Stimulated activated memory B cell treated with anti-CD40 and anti-IgM and Interleukin-4, amounts not matched to agents 10 μg/mL and 1 μg/mL and 100 μg/mL, for 72 hours (primary cell): ENCODE data around the gene WWC2.
A peak's percentile ranks its signal among the peaks of the same experiment; 100 is the strongest.

ENCODE experiments used
- ATAC-seq: fragments of 150-1000 bp; cut with Tn5 transposase; 2 replicates; pipeline ENCODE4 v1.10.0; 2021
- H3K27ac Mint-ChIP-seq: one replicate; pipeline ENCODE4 v1.8.0; 2022; ENCODE audit warnings: mild to moderate bottlenecking, mixed read lengths
- H3K27me3 Mint-ChIP-seq: one replicate; pipeline ENCODE4 v1.8.0; 2022; ENCODE audit warnings: mixed read lengths
- H3K36me3 Mint-ChIP-seq: one replicate; pipeline ENCODE4 v1.8.0; 2022; ENCODE audit warnings: mixed read lengths
- H3K4me1 Mint-ChIP-seq: one replicate; pipeline ENCODE4 v1.8.0; 2022; ENCODE audit warnings: mixed read lengths
- H3K4me3 Mint-ChIP-seq: one replicate; pipeline ENCODE4 v1.8.0; 2022; ENCODE audit warnings: mild to moderate bottlenecking, moderate library complexity, mixed read lengths
- H3K9me3 Mint-ChIP-seq: one replicate; pipeline ENCODE4 v1.8.0; 2022; ENCODE audit warnings: mixed read lengths

The WWC2 gene

GRCh38 chr4:183220236-183220635 is 121.2 kb downstream of the WWC2 start:
- no peaks in the 10 kb centered on the region for H3K27me3 Mint-ChIP-seq
- H3K4me3 Mint-ChIP-seq, result no peak overlapping the region
- no peaks in the 10 kb centered on the region for H3K4me1 Mint-ChIP-seq
- H3K9me3 Mint-ChIP-seq, result no peaks in the 10 kb centered on the region
- no peak overlapping the region for H3K27ac Mint-ChIP-seq
- no peak for ATAC-seq
- H3K36me3 Mint-ChIP-seq, result no peaks in the 10 kb centered on the region

DNA sequence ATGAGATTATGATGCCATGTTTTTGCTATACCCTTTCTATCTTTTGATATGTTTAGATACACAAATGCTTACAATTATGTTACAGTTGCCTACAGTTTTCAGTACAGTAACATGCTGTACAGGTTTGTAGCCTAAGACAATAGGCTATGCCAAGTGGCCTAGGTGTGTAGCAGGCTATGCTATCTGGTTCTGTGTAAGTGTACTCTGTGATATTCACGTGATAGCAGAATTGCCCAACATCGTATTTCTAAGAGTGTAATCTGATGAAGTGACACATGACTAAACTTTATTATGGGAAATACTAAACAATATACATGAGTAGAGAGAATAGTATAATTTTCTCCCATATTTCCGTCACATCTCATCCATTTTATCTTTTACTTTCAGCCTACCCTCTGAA is 124.0 kb downstream of the WWC2 start:
- Mint-ChIP-seq H3K4me3 (no peak overlapping the region), H3K27me3 (peaks cover 13% of the 10 kb centered on the region), H3K36me3 (no peaks in the 10 kb centered on the region), H3K9me3 (no peaks in the 10 kb centered on the region), H3K4me1 (no peaks in the 10 kb centered on the region), H3K27ac (no peak overlapping the region)
- ATAC-seq, result no peak

- H3K27ac Mint-ChIP-seq, result no peak overlapping the region
- H3K36me3 Mint-ChIP-seq, result no peaks in the 10 kb centered on the region
- H3K9me3 Mint-ChIP-seq, result no peaks in the 10 kb centered on the region
- ATAC-seq, result no peak
- no peaks in the 10 kb centered on the region for H3K4me1 Mint-ChIP-seq
- H3K4me3 Mint-ChIP-seq, result no peak overlapping the region
- H3K27me3 Mint-ChIP-seq, result peaks cover 16% of the 10 kb centered on the region
Observed at GRCh38 chr4:183229397-183229796, 130.3 kb downstream of the WWC2 start.

DNA sequence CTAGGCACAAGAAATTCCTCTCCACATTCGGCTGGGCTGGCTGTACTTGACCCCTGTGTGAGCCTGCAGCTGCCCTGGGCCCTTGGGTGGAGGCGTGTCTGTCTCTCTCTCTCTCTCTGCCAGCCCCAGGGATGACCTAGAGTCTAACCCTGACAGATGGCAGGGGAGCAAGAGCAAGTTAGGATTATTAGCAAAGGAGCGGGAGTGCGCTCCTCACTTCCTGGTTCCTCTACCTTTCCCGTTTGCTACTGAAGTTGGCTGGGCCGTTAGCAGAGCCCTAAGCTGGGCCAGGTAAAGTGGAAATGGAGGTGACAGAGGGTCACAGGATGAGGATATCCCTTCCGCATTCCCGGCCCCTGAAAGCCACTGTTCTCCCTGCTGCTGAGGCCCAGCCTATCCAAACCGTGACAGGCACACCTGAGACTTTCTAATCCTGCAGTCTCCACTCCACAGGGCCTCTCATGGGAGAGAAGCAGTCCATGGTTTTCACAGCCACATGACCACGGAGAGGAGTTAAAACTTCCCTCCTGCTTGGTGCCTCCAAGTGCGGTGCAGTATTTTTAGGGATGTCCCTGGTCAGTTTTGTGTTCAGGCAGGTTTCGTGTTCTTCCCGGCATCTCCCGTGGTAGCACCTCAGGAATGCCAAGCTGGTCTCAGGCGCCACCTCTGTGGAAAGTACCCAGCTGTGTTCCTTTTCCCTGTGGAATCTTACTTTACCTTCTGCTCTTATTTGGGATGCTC is 141.7 kb downstream of the WWC2 start:
- Mint-ChIP-seq H3K27ac (no peak overlapping the region), H3K4me3 (no peak overlapping the region), H3K36me3 (no peaks in the 10 kb centered on the region), H3K27me3 (peaks cover 20% of the 10 kb centered on the region), H3K4me1 (no peaks in the 10 kb centered on the region), H3K9me3 (peaks cover 2% of the 10 kb centered on the region)
- peak; percentile 45 for ATAC-seq

GRCh38 chr4:183241322-183241640 is 142.2 kb downstream of the WWC2 start:
- Mint-ChIP-seq H3K36me3 (no peaks in the 10 kb centered on the region), H3K4me3 (no peak overlapping the region), H3K4me1 (no peaks in the 10 kb centered on the region), H3K27ac (no peak overlapping the region), H3K27me3 (peaks cover 20% of the 10 kb centered on the region), H3K9me3 (peaks cover 2% of the 10 kb centered on the region)
- no peak for ATAC-seq

DNA sequence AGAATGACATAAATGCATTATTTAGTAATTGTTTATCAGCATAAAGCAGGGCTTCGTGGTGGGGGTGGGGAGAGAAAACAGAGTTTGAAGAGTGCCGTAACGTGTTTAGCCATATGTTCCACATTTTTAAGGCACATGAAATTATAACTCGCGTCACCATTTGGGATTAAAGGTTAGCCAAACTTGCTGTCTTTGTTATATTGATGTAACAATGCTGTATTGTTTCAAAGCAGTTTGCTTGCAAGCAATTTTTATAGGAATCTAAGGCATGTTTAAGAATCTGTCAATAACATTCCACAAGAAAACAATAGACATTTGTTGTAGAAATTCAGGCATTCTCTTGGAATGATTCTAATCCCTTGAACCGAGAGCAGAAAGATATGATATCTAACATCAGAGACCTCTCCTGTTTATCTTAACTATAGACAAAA is 142.7 kb downstream of the WWC2 start:
- no peak for ATAC-seq
- H3K27ac Mint-ChIP-seq, result no peak overlapping the region
- H3K4me1 Mint-ChIP-seq, result no peaks in the 10 kb centered on the region
- H3K27me3 Mint-ChIP-seq, result peaks cover 20% of the 10 kb centered on the region
- no peaks in the 10 kb centered on the region for H3K36me3 Mint-ChIP-seq
- no peak overlapping the region for H3K4me3 Mint-ChIP-seq
- no peaks in the 10 kb centered on the region for H3K9me3 Mint-ChIP-seq

DNA sequence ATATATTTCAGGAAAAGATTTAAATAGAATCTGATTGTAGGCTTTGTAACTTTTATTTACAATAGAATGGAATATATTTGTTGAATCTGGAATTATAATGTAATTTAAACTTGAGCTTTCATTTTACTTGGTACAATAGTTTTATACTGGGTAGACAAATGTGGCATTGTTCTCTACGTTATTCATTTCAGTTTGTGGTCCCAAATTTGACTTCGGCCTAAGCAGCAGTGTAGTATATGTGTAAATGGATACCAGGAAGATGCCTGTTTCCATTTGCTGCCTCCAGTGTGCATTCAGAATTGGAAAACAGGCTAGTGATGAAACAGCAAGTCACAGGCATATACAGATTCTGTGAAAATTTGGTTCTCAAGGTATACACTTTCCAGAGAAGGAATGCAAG is 143.2 kb downstream of the WWC2 start:
- no peaks in the 10 kb centered on the region for H3K36me3 Mint-ChIP-seq
- no peaks in the 10 kb centered on the region for H3K9me3 Mint-ChIP-seq
- ATAC-seq, result no peak
- no peak overlapping the region for H3K27ac Mint-ChIP-seq
- H3K4me1 Mint-ChIP-seq, result no peaks in the 10 kb centered on the region
- H3K27me3 Mint-ChIP-seq, result peaks cover 20% of the 10 kb centered on the region
- no peak overlapping the region for H3K4me3 Mint-ChIP-seq

GRCh38 chr4:183244019-183244418 is 145.0 kb downstream of the WWC2 start:
- Mint-ChIP-seq H3K27me3 (peaks cover 8% of the 10 kb centered on the region), H3K27ac (no peak overlapping the region), H3K4me1 (no peaks in the 10 kb centered on the region), H3K36me3 (no peaks in the 10 kb centered on the region), H3K9me3 (no peaks in the 10 kb centered on the region), H3K4me3 (no peak overlapping the region)
- ATAC-seq, result no peak

- H3K4me1 Mint-ChIP-seq, result no peaks in the 10 kb centered on the region
- ATAC-seq, result no peak
- H3K27ac Mint-ChIP-seq, result no peak overlapping the region
- no peaks in the 10 kb centered on the region for H3K36me3 Mint-ChIP-seq
- H3K27me3 Mint-ChIP-seq, result peaks cover 4% of the 10 kb centered on the region
- no peaks in the 10 kb centered on the region for H3K9me3 Mint-ChIP-seq
- no peak overlapping the region for H3K4me3 Mint-ChIP-seq
Observed at GRCh38 chr4:183244506-183244905, 145.4 kb downstream of the WWC2 start.

DNA sequence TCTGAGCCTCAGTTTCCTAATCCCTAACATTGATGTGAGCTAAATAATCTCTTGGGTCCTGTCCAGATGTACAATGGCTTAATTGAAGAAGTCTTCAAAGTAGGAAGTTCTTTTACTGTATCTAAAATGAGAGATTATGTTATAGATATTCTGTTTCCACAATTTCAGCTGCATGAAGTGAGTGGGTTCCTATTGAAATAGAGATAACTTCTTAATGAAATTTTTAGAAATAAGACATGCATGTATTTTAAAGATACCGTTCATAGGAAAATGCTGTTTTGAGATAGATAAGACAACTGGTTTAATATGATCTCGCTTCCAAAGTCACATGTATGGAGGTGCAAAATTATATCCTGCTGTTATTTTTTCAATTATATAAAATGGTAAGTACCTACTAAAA is 149.1 kb downstream of the WWC2 start:
- no peak for ATAC-seq
- Mint-ChIP-seq H3K36me3 (no peaks in the 10 kb centered on the region), H3K4me1 (no peaks in the 10 kb centered on the region), H3K27me3 (no peaks in the 10 kb centered on the region), H3K27ac (no peak overlapping the region), H3K9me3 (no peaks in the 10 kb centered on the region), H3K4me3 (no peak overlapping the region)

- Mint-ChIP-seq H3K36me3 (no peaks in the 10 kb centered on the region), H3K9me3 (no peaks in the 10 kb centered on the region), H3K4me3 (no peak overlapping the region), H3K27ac (no peak overlapping the region), H3K27me3 (no peaks in the 10 kb centered on the region), H3K4me1 (no peaks in the 10 kb centered on the region)
- no peak for ATAC-seq
Observed at GRCh38 chr4:183249854-183250253, 150.8 kb downstream of the WWC2 start.

- no peak for ATAC-seq
- Mint-ChIP-seq H3K9me3 (no peaks in the 10 kb centered on the region), H3K36me3 (no peaks in the 10 kb centered on the region), H3K4me3 (no peak overlapping the region), H3K27me3 (no peaks in the 10 kb centered on the region), H3K4me1 (no peaks in the 10 kb centered on the region), H3K27ac (no peak overlapping the region)
Observed at GRCh38 chr4:183250831-183251230, 151.8 kb downstream of the WWC2 start.

- H3K27me3 Mint-ChIP-seq, result no peaks in the 10 kb centered on the region
- H3K36me3 Mint-ChIP-seq, result no peaks in the 10 kb centered on the region
- H3K4me3 Mint-ChIP-seq, result no peak overlapping the region
- no peaks in the 10 kb centered on the region for H3K9me3 Mint-ChIP-seq
- no peaks in the 10 kb centered on the region for H3K4me1 Mint-ChIP-seq
- ATAC-seq, result peak; percentile 40
- H3K27ac Mint-ChIP-seq, result no peak overlapping the region
Observed at GRCh38 chr4:183252959-183253358, 153.9 kb downstream of the WWC2 start.

DNA sequence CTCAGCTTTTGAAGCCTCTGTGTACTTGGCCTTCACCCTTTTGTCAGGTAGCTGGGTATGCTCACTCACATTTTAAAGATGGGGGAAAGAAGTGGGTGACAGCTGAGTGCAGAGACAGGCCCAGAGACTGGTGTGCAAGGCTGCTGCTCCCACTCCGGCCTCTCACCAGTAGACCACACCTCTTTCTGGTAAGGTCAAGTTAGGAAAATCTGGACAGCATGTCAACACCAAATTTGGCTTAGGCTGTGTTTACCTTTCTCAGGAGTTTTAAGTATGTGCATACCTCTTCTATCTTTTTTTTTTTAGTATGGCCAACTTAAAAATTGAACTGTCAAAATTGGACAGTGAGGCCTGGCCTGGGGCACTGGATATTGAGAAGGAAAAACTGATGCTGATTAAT is 154.4 kb downstream of the WWC2 start:
- no peaks in the 10 kb centered on the region for H3K9me3 Mint-ChIP-seq
- no peak for ATAC-seq
- H3K27ac Mint-ChIP-seq, result no peak overlapping the region
- H3K36me3 Mint-ChIP-seq, result no peaks in the 10 kb centered on the region
- no peaks in the 10 kb centered on the region for H3K27me3 Mint-ChIP-seq
- H3K4me3 Mint-ChIP-seq, result no peak overlapping the region
- no peaks in the 10 kb centered on the region for H3K4me1 Mint-ChIP-seq

GRCh38 chr4:183254162-183254561 is 155.1 kb downstream of the WWC2 start:
- H3K9me3 Mint-ChIP-seq, result no peaks in the 10 kb centered on the region

DNA sequence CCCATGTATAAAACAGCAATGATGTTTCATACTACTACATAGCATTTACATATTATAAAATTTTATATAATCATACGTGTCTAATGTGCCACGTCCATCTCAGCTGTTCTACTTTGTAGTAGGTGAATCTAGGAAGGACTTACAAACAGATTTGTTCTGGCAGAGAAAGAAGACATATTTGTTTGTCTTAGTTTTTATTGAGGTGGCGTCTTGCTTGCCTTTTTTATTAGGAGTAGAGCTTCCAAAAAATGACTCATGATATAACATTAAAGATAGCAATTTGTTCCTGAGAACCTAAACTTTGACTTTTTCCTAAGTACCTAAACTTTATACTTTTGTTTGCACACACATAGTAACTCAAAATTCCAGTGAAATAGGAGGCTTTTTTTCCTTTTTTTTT is 156.4 kb downstream of the WWC2 start:
- no peaks in the 10 kb centered on the region for H3K36me3 Mint-ChIP-seq
- H3K4me1 Mint-ChIP-seq, result no peaks in the 10 kb centered on the region
- H3K27me3 Mint-ChIP-seq, result no peaks in the 10 kb centered on the region
- no peak overlapping the region for H3K27ac Mint-ChIP-seq
- no peaks in the 10 kb centered on the region for H3K9me3 Mint-ChIP-seq
- no peak overlapping the region for H3K4me3 Mint-ChIP-seq
- ATAC-seq, result no peak

More at GRCh38 chr4:183254162-183254561, 155.1 kb downstream of the WWC2 start:
- Mint-ChIP-seq H3K36me3 (no peaks in the 10 kb centered on the region), H3K4me1 (no peaks in the 10 kb centered on the region), H3K4me3 (no peak overlapping the region), H3K27ac (no peak overlapping the region), H3K27me3 (no peaks in the 10 kb centered on the region)
- no peak for ATAC-seq

GRCh38 chr4:183256343-183256742 is 157.3 kb downstream of the WWC2 start:
- no peaks in the 10 kb centered on the region for H3K9me3 Mint-ChIP-seq
- no peaks in the 10 kb centered on the region for H3K36me3 Mint-ChIP-seq
- no peaks in the 10 kb centered on the region for H3K27me3 Mint-ChIP-seq
- ATAC-seq, result no peak
- H3K4me3 Mint-ChIP-seq, result no peak overlapping the region
- no peaks in the 10 kb centered on the region for H3K4me1 Mint-ChIP-seq
- no peak overlapping the region for H3K27ac Mint-ChIP-seq
